H9 (cell line): Measurements from ENCODE around the gene RINL. TPM values are rescaled to one million over a fixed set of nuclear protein-coding genes. Genes with fewer than 3 reads are reported as not detected.

Experiments
- DNase-seq: peaks from one replicate; pipeline ENCODE4 v3.0.0-alpha.2; 2017
- H2AFZ ChIP-seq: one replicate; pipeline ENCODE4 v1.6.1; 2013; ENCODE audit warnings: mild to moderate bottlenecking, low read length, control low read depth, moderate library complexity
- H2AK5ac ChIP-seq: 2 replicates; pipeline ENCODE4 v1.6.1; 2013; ENCODE audit warnings: low read length, control low read depth, mixed read lengths; ENCODE audit not compliant: insufficient read length
- H2BK120ac ChIP-seq: one replicate; pipeline ENCODE4 v1.6.1; 2013; ENCODE audit warnings: low read depth, mild to moderate bottlenecking, low read length, control low read depth, inconsistent platforms; ENCODE audit not compliant: poor library complexity, severe bottlenecking
- H2BK12ac ChIP-seq: 2 replicates; pipeline ENCODE4 v1.6.1; 2013; ENCODE audit warnings: low read length, control low read depth, mixed read lengths, low read depth; ENCODE audit not compliant: insufficient read length
- H2BK15ac ChIP-seq: 2 replicates; pipeline ENCODE4 v1.6.1; 2013; ENCODE audit warnings: low read depth, low read length, control low read depth
- H2BK20ac ChIP-seq: one replicate; pipeline ENCODE4 v1.6.1; 2013; ENCODE audit warnings: low read depth, mild to moderate bottlenecking, low read length, control low read depth, inconsistent platforms; ENCODE audit not compliant: poor library complexity, severe bottlenecking
- H2BK5ac ChIP-seq: 2 replicates; pipeline ENCODE4 v1.6.1; 2013; ENCODE audit warnings: low read length, control low read depth, mixed read lengths; ENCODE audit not compliant: insufficient read length
- H3K14ac ChIP-seq: 2 replicates; pipeline ENCODE4 v1.6.1; 2013; ENCODE audit warnings: low read length, control low read depth; ENCODE audit not compliant: insufficient read depth
- H3K18ac ChIP-seq: 2 replicates; pipeline ENCODE4 v1.6.1; 2013; ENCODE audit warnings: low read depth, mild to moderate bottlenecking, mixed read lengths, low read length, control low read depth; ENCODE audit not compliant: insufficient read length
- H3K23ac ChIP-seq: 2 replicates; pipeline ENCODE4 v1.6.1; 2013; ENCODE audit warnings: low read length, control low read depth, mixed read lengths, low read depth; ENCODE audit not compliant: insufficient read length
- H3K23me2 ChIP-seq: 2 replicates; pipeline ENCODE4 v1.6.1; 2013; ENCODE audit warnings: low read depth, mild to moderate bottlenecking, mixed read lengths, low read length, control low read depth; ENCODE audit not compliant: insufficient read length, poor library complexity, severe bottlenecking
- H3K27ac ChIP-seq: 2 replicates; pipeline ENCODE4 v1.5.1; 2013; ENCODE audit warnings: low read length, control low read depth, mixed read lengths, low read depth; ENCODE audit not compliant: insufficient read length
- H3K27me3 ChIP-seq: 2 replicates; pipeline ENCODE4 v1.6.1; 2013; ENCODE audit warnings: low read length, control low read depth, inconsistent platforms; ENCODE audit not compliant: insufficient read depth
- H3K4ac ChIP-seq: 2 replicates; pipeline ENCODE4 v1.6.1; 2013; ENCODE audit warnings: low read depth, mild to moderate bottlenecking, control low read depth, inconsistent platforms, low read length, moderate library complexity
- H3K4me1 ChIP-seq: 2 replicates; pipeline ENCODE4 v1.6.1; 2013; ENCODE audit warnings: low read length, control low read depth, inconsistent platforms; ENCODE audit not compliant: insufficient read depth
- H3K4me2 ChIP-seq: 2 replicates; pipeline ENCODE4 v1.6.1; 2013; ENCODE audit warnings: low read length, control low read depth, mixed read lengths; ENCODE audit not compliant: insufficient read length, insufficient read depth
- H3K56ac ChIP-seq: 2 replicates; pipeline ENCODE4 v1.6.1; 2013; ENCODE audit warnings: low read depth, mild to moderate bottlenecking, mixed read lengths, low read length, control low read depth; ENCODE audit not compliant: insufficient read length
- H3K79me1 ChIP-seq: 2 replicates; pipeline ENCODE4 v1.6.1; 2013; ENCODE audit warnings: low read depth, mild to moderate bottlenecking, moderate library complexity, low read length, control low read depth, inconsistent platforms; ENCODE audit not compliant: insufficient read depth, poor library complexity, severe bottlenecking
- H3K79me2 ChIP-seq: 2 replicates; pipeline ENCODE4 v1.6.1; 2013; ENCODE audit warnings: low read length, control low read depth, inconsistent platforms; ENCODE audit not compliant: insufficient read depth
- H3K9ac ChIP-seq: 2 replicates; pipeline ENCODE4 v1.6.1; 2013; ENCODE audit warnings: low read length, control low read depth, mixed read lengths; ENCODE audit not compliant: insufficient read length; ENCODE audit errors: extremely low read depth
- H3K9me3 ChIP-seq: one replicate; pipeline ENCODE4 v1.6.1; 2013; ENCODE audit warnings: low read depth, low read length, inconsistent platforms; ENCODE audit not compliant: control insufficient read depth
- H3T11ph ChIP-seq: one replicate; pipeline ENCODE4 v1.6.1; 2013; ENCODE audit warnings: mild to moderate bottlenecking, low read length, control low read depth, inconsistent platforms
- H4K20me1 ChIP-seq: one replicate; pipeline ENCODE4 v1.6.1; 2013; ENCODE audit not compliant: control insufficient read depth, insufficient read length, insufficient read depth
- H4K5ac ChIP-seq: 2 replicates; pipeline ENCODE4 v1.6.1; 2013; ENCODE audit warnings: low read depth, mild to moderate bottlenecking, mixed read lengths, low read length, control low read depth; ENCODE audit not compliant: insufficient read length
- H4K8ac ChIP-seq: replicated peaks from 2 replicates; pipeline ENCODE4 v1.6.1; 2013; ENCODE audit warnings: low read length, control low read depth, mixed read lengths, low read depth; ENCODE audit not compliant: insufficient read length
- H4K91ac ChIP-seq: 2 replicates; pipeline ENCODE4 v1.6.1; 2013; ENCODE audit warnings: low read depth, mild to moderate bottlenecking, moderate library complexity, mixed read lengths, low read length, control low read depth; ENCODE audit not compliant: insufficient read length
- H3K27ac Mint-ChIP-seq, 3 experiments: 2 replicates in 2 of 3; 3 replicates in 1 of 3; pipeline ENCODE4 v1.8.0; 2020 to 2021; ENCODE audit warnings: mixed read lengths in 3 of 3, mild to moderate bottlenecking in 1 of 3, moderate library complexity in 1 of 3
- H3K27me3 Mint-ChIP-seq: 2 replicates; pipeline ENCODE4 v1.8.0; 2021; ENCODE audit warnings: low read depth, mild to moderate bottlenecking, moderate library complexity, mixed read lengths
- H3K36me3 Mint-ChIP-seq, 3 experiments: 2 replicates in 2 of 3; 3 replicates in 1 of 3; pipeline ENCODE4 v1.8.0; 2020 to 2021; ENCODE audit warnings: low read depth in 3 of 3, mixed read lengths in 3 of 3; ENCODE audit not compliant: insufficient read depth in 1 of 3
- H3K4me1 Mint-ChIP-seq, 2 experiments: 2 replicates each; pipeline ENCODE4 v1.8.0; 2020; ENCODE audit warnings: mixed read lengths in 2 of 2
- H3K4me3 Mint-ChIP-seq, 2 experiments: 2 replicates in 1 of 2; 3 replicates in 1 of 2; pipeline ENCODE4 v1.8.0; 2020 to 2021; ENCODE audit warnings: mild to moderate bottlenecking in 2 of 2, mixed read lengths in 2 of 2, moderate library complexity in 1 of 2
- H3K9me3 Mint-ChIP-seq, 2 experiments: 2 replicates in 1 of 2; 3 replicates in 1 of 2; pipeline ENCODE4 v1.8.0; 2020; ENCODE audit warnings: mild to moderate bottlenecking in 2 of 2, mixed read lengths in 2 of 2, moderate library complexity in 1 of 2
- CTCF ChIP-seq: fragments of 200-600 bp; sonication (generic); conservative IDR thresholded peaks from 3 replicates; pipeline ENCODE4 v1.8.0; 2021; ENCODE audit warnings: antibody characterized with exemption, mild to moderate bottlenecking
- WGBS: extraction: QIAGEN DNeasy Blood & Tissue Kit; methylation state at CpG from one replicate; pipeline ENCODE4 v1.1.7; 2013; ENCODE audit warnings: missing lambda C conversion rate, low lambda C conversion rate, mixed read lengths; ENCODE audit not compliant: insufficient read length; ENCODE audit errors: extremely low coverage; 5-methylcytosine and 5-hydroxymethylcytosine counted together
- total RNA-seq: library from RNA; stranded (reverse); gene quantifications from 2 replicates; pipeline ENCODE4 v1.2.1, GENCODE V29; 2021

The RINL gene
- total RNA-seq, 1 experiment from 2014 or later = 6.4 TPM

- H2BK120ac ChIP-seq = no peak overlapping the region
- no peaks in the 10 kb centered on the region for H3K9me3 ChIP-seq
- H3K9me3 Mint-ChIP-seq = peaks cover 0 to 3% of the 10 kb centered on the region in 2 experiments; a peak in 1 of 5 replicates
- no peak overlapping the region for H3K4ac ChIP-seq
- H3K4me1 ChIP-seq = peaks cover 2% of the 10 kb centered on the region; the same call in 1 of the 2 replicates
- no peak overlapping the region for H3K9ac ChIP-seq
- H4K8ac ChIP-seq = no peak overlapping the region
- no peak overlapping the region for H4K5ac ChIP-seq
- no peak overlapping the region for H2BK15ac ChIP-seq
- H4K20me1 ChIP-seq = no peaks in the 10 kb centered on the region
- H3K27me3 ChIP-seq = no peaks in the 10 kb centered on the region
- peaks cover 0 to 5% (median 2%) of the 10 kb centered on the region in 3 experiments; a peak in 3 of 7 replicates for H3K36me3 Mint-ChIP-seq
- no peak overlapping the region for H2BK20ac ChIP-seq
- no peak overlapping the region for H3K14ac ChIP-seq
- H3K23me2 ChIP-seq = no peaks in the 10 kb centered on the region
- no peak overlapping the region for H2AFZ ChIP-seq
- no peaks in the 10 kb centered on the region for H3K79me1 ChIP-seq
- no peak for TF ChIP-seq CTCF
- no peak overlapping the region for H3T11ph ChIP-seq
- H3K79me2 ChIP-seq = no peaks in the 10 kb centered on the region
- no peak overlapping the region for H4K91ac ChIP-seq
- H3K4me1 Mint-ChIP-seq = peaks cover 15 to 18% of the 10 kb centered on the region in 2 experiments
- no peak overlapping the region for H2AK5ac ChIP-seq
- no peak overlapping the region for H3K18ac ChIP-seq
- H2BK12ac ChIP-seq = no peak overlapping the region
- H3K23ac ChIP-seq = no peak overlapping the region
- H3K56ac ChIP-seq = no peak overlapping the region
- no peak overlapping the region for H3K27ac ChIP-seq
- DNase-seq = no peak
- H3K27ac Mint-ChIP-seq = peak overlapping the region in 1 of 3 experiments; percentile 89; a peak in 2 of 7 replicates
- no peak overlapping the region for H2BK5ac ChIP-seq
- H3K4me3 Mint-ChIP-seq = peak overlapping the region; percentile 81 to 86
- peaks cover 15% of the 10 kb centered on the region for H3K27me3 Mint-ChIP-seq
- no CpG with 5 or more reads among the region's 25 CpGs for WGBS
- H3K4me2 ChIP-seq = peak overlapping the region; percentile 68
These were observed 20.8 kb upstream of the RINL start for GRCh38 chr19:38898788-38899446.
